ENCODE results near the gene PAK2. TPM values are rescaled to one million over a fixed set of nuclear protein-coding genes. Genes with fewer than 3 reads are reported as not detected.
"Not testable (repeated sequence)": the region's sequence is repeated elsewhere in the genome, so short reads cannot be mapped to it uniquely, and the experiment has no call there.

PAK2 gene
- polyA plus RNA-seq, 4 donors: 22.9 to 41.9 (median 24.5) TPM

GRCh38 chr3:196844235-196845219, 104.9 kb downstream of the PAK2 start:
- DNase-seq; H3K9me3 ChIP-seq (ENCODE audit: control insufficient read depth in 2 of 2, insufficient read depth in 1 of 2, low read depth in 1 of 2, low read length in 1 of 2); H3K27me3 ChIP-seq (ENCODE audit: control insufficient read depth in 3 of 3, insufficient read depth in 3 of 3, low read length in 3 of 3); H3K27ac ChIP-seq (ENCODE audit: low read depth in 1 of 3, low read length in 2 of 3); H3K4me1 ChIP-seq (ENCODE audit: control insufficient read depth in 3 of 3, insufficient read depth in 2 of 3, low read depth in 1 of 3, low read length in 2 of 3); FAIRE-seq; H3K36me3 ChIP-seq (ENCODE audit: control insufficient read depth in 3 of 3, insufficient read depth in 2 of 3, low read depth in 1 of 3, low read length in 3 of 3); H3K4me3 ChIP-seq (ENCODE audit: low read depth in 1 of 3, low read length in 3 of 3): not testable (repeated sequence)
- 87 to 90% (median 88%) methylated on average over 20 of the region's 22 CpGs for WGBS, 3 donors

- not testable (repeated sequence) for H3K4me3 ChIP-seq (ENCODE audit: low read depth in 1 of 3, low read length in 3 of 3); H3K4me1 ChIP-seq (ENCODE audit: control insufficient read depth in 3 of 3, insufficient read depth in 2 of 3, low read depth in 1 of 3, low read length in 2 of 3); H3K9me3 ChIP-seq (ENCODE audit: control insufficient read depth in 2 of 2, insufficient read depth in 1 of 2, low read depth in 1 of 2, low read length in 1 of 2); FAIRE-seq; H3K27ac ChIP-seq (ENCODE audit: low read depth in 1 of 3, low read length in 2 of 3); H3K27me3 ChIP-seq (ENCODE audit: control insufficient read depth in 3 of 3, insufficient read depth in 3 of 3, low read length in 3 of 3); H3K36me3 ChIP-seq (ENCODE audit: control insufficient read depth in 3 of 3, insufficient read depth in 2 of 3, low read depth in 1 of 3, low read length in 3 of 3); DNase-seq
- WGBS, 3 donors: 85 to 89% (median 86%) methylated on average over 4 of the region's 4 CpGs
These were observed 108.7 kb downstream of the PAK2 start for GRCh38 chr3:196848375-196848774.

GRCh38 chr3:196849180-196849741, 109.6 kb downstream of the PAK2 start:
- Histone ChIP-seq H3K27ac (ENCODE audit: low read depth in 1 of 3, low read length in 2 of 3) (no peak overlapping the region), H3K4me1 (ENCODE audit: control insufficient read depth in 3 of 3, insufficient read depth in 2 of 3, low read depth in 1 of 3, low read length in 2 of 3) (no peaks in the 10 kb centered on the region), H3K27me3 (ENCODE audit: control insufficient read depth in 3 of 3, insufficient read depth in 3 of 3, low read length in 3 of 3) (no peaks in the 10 kb centered on the region), H3K4me3 (ENCODE audit: low read depth in 1 of 3, low read length in 3 of 3) (no peak overlapping the region), H3K9me3 (ENCODE audit: control insufficient read depth in 2 of 2, insufficient read depth in 1 of 2, low read depth in 1 of 2, low read length in 1 of 2) (peaks cover 0 to 7% of the 10 kb centered on the region in 2 donors), H3K36me3 (ENCODE audit: control insufficient read depth in 3 of 3, insufficient read depth in 2 of 3, low read depth in 1 of 3, low read length in 3 of 3) (no peaks in the 10 kb centered on the region)
- WGBS, 3 donors: 75 to 83% (median 81%) methylated on average over 11 of the region's 11 CpGs
- FAIRE-seq (no peak), DNase-seq (no peak)

- not testable (repeated sequence) for FAIRE-seq; DNase-seq; H3K4me1 ChIP-seq (ENCODE audit: control insufficient read depth in 3 of 3, insufficient read depth in 2 of 3, low read depth in 1 of 3, low read length in 2 of 3); H3K4me3 ChIP-seq (ENCODE audit: low read depth in 1 of 3, low read length in 3 of 3); H3K27ac ChIP-seq (ENCODE audit: low read depth in 1 of 3, low read length in 2 of 3); H3K36me3 ChIP-seq (ENCODE audit: control insufficient read depth in 3 of 3, insufficient read depth in 2 of 3, low read depth in 1 of 3, low read length in 3 of 3); H3K9me3 ChIP-seq (ENCODE audit: control insufficient read depth in 2 of 2, insufficient read depth in 1 of 2, low read depth in 1 of 2, low read length in 1 of 2); H3K27me3 ChIP-seq (ENCODE audit: control insufficient read depth in 3 of 3, insufficient read depth in 3 of 3, low read length in 3 of 3)
- 94 to 96% (median 95%) methylated on average over 8 of the region's 8 CpGs for WGBS, 3 donors
These were observed 123.3 kb downstream of the PAK2 start for GRCh38 chr3:196863000-196863399.

- H3K27ac ChIP-seq (ENCODE audit: low read depth in 1 of 3, low read length in 2 of 3): peak overlapping the region; percentile 86 to 90 (median 89)
- peaks cover 0 to 10% (median 3%) of the 10 kb centered on the region in 3 donors for H3K4me1 ChIP-seq (ENCODE audit: control insufficient read depth in 3 of 3, insufficient read depth in 2 of 3, low read depth in 1 of 3, low read length in 2 of 3)
- peak overlapping the region; percentile 33 to 92 (median 56) for H3K4me3 ChIP-seq (ENCODE audit: low read depth in 1 of 3, low read length in 3 of 3)
- H3K9me3 ChIP-seq (ENCODE audit: control insufficient read depth in 2 of 2, insufficient read depth in 1 of 2, low read depth in 1 of 2, low read length in 1 of 2): peaks cover 0 to 8% of the 10 kb centered on the region in 2 donors
- 17 to 26% (median 18%) methylated on average over 6 of the region's 6 CpGs for WGBS, 3 donors
- no peak for DNase-seq
- no peak for FAIRE-seq
- H3K36me3 ChIP-seq (ENCODE audit: control insufficient read depth in 3 of 3, insufficient read depth in 2 of 3, low read depth in 1 of 3, low read length in 3 of 3): peaks cover 0 to 7% (median 0%) of the 10 kb centered on the region in 3 donors
- no peaks in the 10 kb centered on the region for H3K27me3 ChIP-seq (ENCODE audit: control insufficient read depth in 3 of 3, insufficient read depth in 3 of 3, low read length in 3 of 3)
These were observed 127.5 kb downstream of the PAK2 start for GRCh38 chr3:196867155-196867506.

- H3K36me3 ChIP-seq (ENCODE audit: control insufficient read depth in 3 of 3, insufficient read depth in 2 of 3, low read depth in 1 of 3, low read length in 3 of 3): peaks cover 0 to 7% (median 0%) of the 10 kb centered on the region in 3 donors
- H3K27ac ChIP-seq (ENCODE audit: low read depth in 1 of 3, low read length in 2 of 3): peak within 1 kb of the TSS; percentile 90 to 99 (median 97)
- H3K4me3 ChIP-seq (ENCODE audit: low read depth in 1 of 3, low read length in 3 of 3): peak within 1 kb of the TSS; percentile 81 to 98 (median 92)
- FAIRE-seq (no peak), DNase-seq (peak; percentile 90 to 97)
- H3K9me3 ChIP-seq (ENCODE audit: control insufficient read depth in 2 of 2, insufficient read depth in 1 of 2, low read depth in 1 of 2, low read length in 1 of 2): peaks cover 0 to 8% of the 10 kb centered on the region in 2 donors
- 1% methylated on average over 31 to 93 of the region's 93 CpGs for WGBS, 3 donors
- H3K27me3 ChIP-seq (ENCODE audit: control insufficient read depth in 3 of 3, insufficient read depth in 3 of 3, low read length in 3 of 3): no peaks in the 10 kb centered on the region
- H3K4me1 ChIP-seq (ENCODE audit: control insufficient read depth in 3 of 3, insufficient read depth in 2 of 3, low read depth in 1 of 3, low read length in 2 of 3): peaks cover 0 to 10% (median 3%) of the 10 kb centered on the region in 3 donors
These were observed 128.0 kb downstream of the PAK2 start, which contains the start of gene SENP5 for GRCh38 chr3:196867507-196868296. Gene SENP5, plus strand, starts transcription at chr3:196867920. Its CDS starts 17,262 bp downstream, at chr3:196885182.

GRCh38 chr3:196868297-196868661, 128.6 kb downstream of the PAK2 start:
- Histone ChIP-seq H3K27ac (ENCODE audit: low read depth in 1 of 3, low read length in 2 of 3) (peak overlapping the region; percentile 90 to 99 (median 97)), H3K36me3 (ENCODE audit: control insufficient read depth in 3 of 3, insufficient read depth in 2 of 3, low read depth in 1 of 3, low read length in 3 of 3) (peaks cover 0 to 7% (median 0%) of the 10 kb centered on the region in 3 donors), H3K27me3 (ENCODE audit: control insufficient read depth in 3 of 3, insufficient read depth in 3 of 3, low read length in 3 of 3) (no peaks in the 10 kb centered on the region), H3K4me3 (ENCODE audit: low read depth in 1 of 3, low read length in 3 of 3) (peak overlapping the region; percentile 81 to 98 (median 92)), H3K9me3 (ENCODE audit: control insufficient read depth in 2 of 2, insufficient read depth in 1 of 2, low read depth in 1 of 2, low read length in 1 of 2) (peaks cover 0 to 3% of the 10 kb centered on the region in 2 donors), H3K4me1 (ENCODE audit: control insufficient read depth in 3 of 3, insufficient read depth in 2 of 3, low read depth in 1 of 3, low read length in 2 of 3) (peaks cover 0 to 10% (median 3%) of the 10 kb centered on the region in 3 donors)
- no peak for FAIRE-seq
- 0% methylated on average over 20 to 29 of the region's 29 CpGs for WGBS, 3 donors
- DNase-seq: peak in 1 of 2 donors; percentile 31

GRCh38 chr3:196872316-196872715, 132.7 kb downstream of the PAK2 start:
- 72 to 91% (median 89%) methylated on average over 4 of the region's 4 CpGs for WGBS, 3 donors
- Histone ChIP-seq H3K9me3 (ENCODE audit: control insufficient read depth in 2 of 2, insufficient read depth in 1 of 2, low read depth in 1 of 2, low read length in 1 of 2) (no peaks in the 10 kb centered on the region), H3K4me1 (ENCODE audit: control insufficient read depth in 3 of 3, insufficient read depth in 2 of 3, low read depth in 1 of 3, low read length in 2 of 3) (peaks cover 0 to 5% (median 3%) of the 10 kb centered on the region in 3 donors), H3K27me3 (ENCODE audit: control insufficient read depth in 3 of 3, insufficient read depth in 3 of 3, low read length in 3 of 3) (no peaks in the 10 kb centered on the region), H3K36me3 (ENCODE audit: control insufficient read depth in 3 of 3, insufficient read depth in 2 of 3, low read depth in 1 of 3, low read length in 3 of 3) (peaks cover 0 to 9% (median 0%) of the 10 kb centered on the region in 3 donors), H3K4me3 (ENCODE audit: low read depth in 1 of 3, low read length in 3 of 3) (no peak overlapping the region), H3K27ac (ENCODE audit: low read depth in 1 of 3, low read length in 2 of 3) (no peak overlapping the region)
- DNase-seq (no peak), FAIRE-seq (no peak)
